Osteoblast (primary cell): Measurements from ENCODE around the gene MSANTD2. TPM values are rescaled to one million over a fixed set of nuclear protein-coding genes. Genes with fewer than 3 reads are reported as not detected.

ENCODE experiments used
- DNase-seq: peaks from one replicate; pipeline ENCODE4 v3.0.0; 2011; ENCODE audit warnings: low spot score, mixed read lengths; ENCODE audit not compliant: insufficient read length; ENCODE audit errors: missing footprints
- H2AFZ ChIP-seq: 2 replicates; pipeline ENCODE4 v1.6.0; 2011; ENCODE audit warnings: mild to moderate bottlenecking, low read length
- H3K27ac ChIP-seq: 2 replicates; pipeline ENCODE4 v1.5.1; 2011; ENCODE audit warnings: mild to moderate bottlenecking, low read depth, low read length, moderate library complexity
- H3K27me3 ChIP-seq: 2 replicates; pipeline ENCODE4 v1.6.0; 2012; ENCODE audit warnings: mild to moderate bottlenecking, control low read depth, inconsistent platforms, low read length, moderate library complexity; ENCODE audit not compliant: insufficient read depth
- H3K36me3 ChIP-seq: 2 replicates; pipeline ENCODE4 v1.5.1; 2011; ENCODE audit warnings: mild to moderate bottlenecking, low read length, control low read depth, moderate library complexity; ENCODE audit not compliant: insufficient read depth
- H3K4me1 ChIP-seq: 2 replicates; pipeline ENCODE4 v1.5.1; 2011; ENCODE audit warnings: mild to moderate bottlenecking, low read length, control low read depth, moderate library complexity; ENCODE audit not compliant: insufficient read depth
- H3K4me2 ChIP-seq: 2 replicates; pipeline ENCODE4 v1.6.0; 2011; ENCODE audit warnings: mild to moderate bottlenecking, low read length; ENCODE audit not compliant: insufficient read depth
- H3K4me3 ChIP-seq: fragments of 200-600 bp; sonication (generic); 3 replicates; pipeline ENCODE4 v1.5.1; 2012; ENCODE audit warnings: mild to moderate bottlenecking, low read length, inconsistent platforms; ENCODE audit not compliant: insufficient read depth
- H3K79me2 ChIP-seq: 2 replicates; pipeline ENCODE4 v1.6.0; 2012; ENCODE audit warnings: mild to moderate bottlenecking, low read length, control low read depth, inconsistent platforms; ENCODE audit not compliant: insufficient read depth
- H3K9me3 ChIP-seq: 2 replicates; pipeline ENCODE4 v1.5.1; 2011; ENCODE audit warnings: low read depth, low read length, control low read depth
- H4K20me1 ChIP-seq: 2 replicates; pipeline ENCODE4 v1.6.0; 2012; ENCODE audit warnings: mild to moderate bottlenecking, low read length, control low read depth; ENCODE audit not compliant: insufficient read depth
- total RNA-seq: library from RNA; depleted of rRNA; stranded (reverse); fragments of >200 nt; gene quantifications from 2 replicates; pipeline ENCODE4 v1.2.3, GENCODE V29; 2012
- TF ChIP-seq, protein P1 (sequence below): IDR thresholded peaks from 2 replicates; pipeline ENCODE4 v1.5.1; 2011; ENCODE audit warnings: mild to moderate bottlenecking, low read depth, low read length, moderate library complexity; ENCODE audit errors: extremely low read depth

MSANTD2 gene
- total RNA-seq, 1 donor, result 10.9 TPM

DNA sequence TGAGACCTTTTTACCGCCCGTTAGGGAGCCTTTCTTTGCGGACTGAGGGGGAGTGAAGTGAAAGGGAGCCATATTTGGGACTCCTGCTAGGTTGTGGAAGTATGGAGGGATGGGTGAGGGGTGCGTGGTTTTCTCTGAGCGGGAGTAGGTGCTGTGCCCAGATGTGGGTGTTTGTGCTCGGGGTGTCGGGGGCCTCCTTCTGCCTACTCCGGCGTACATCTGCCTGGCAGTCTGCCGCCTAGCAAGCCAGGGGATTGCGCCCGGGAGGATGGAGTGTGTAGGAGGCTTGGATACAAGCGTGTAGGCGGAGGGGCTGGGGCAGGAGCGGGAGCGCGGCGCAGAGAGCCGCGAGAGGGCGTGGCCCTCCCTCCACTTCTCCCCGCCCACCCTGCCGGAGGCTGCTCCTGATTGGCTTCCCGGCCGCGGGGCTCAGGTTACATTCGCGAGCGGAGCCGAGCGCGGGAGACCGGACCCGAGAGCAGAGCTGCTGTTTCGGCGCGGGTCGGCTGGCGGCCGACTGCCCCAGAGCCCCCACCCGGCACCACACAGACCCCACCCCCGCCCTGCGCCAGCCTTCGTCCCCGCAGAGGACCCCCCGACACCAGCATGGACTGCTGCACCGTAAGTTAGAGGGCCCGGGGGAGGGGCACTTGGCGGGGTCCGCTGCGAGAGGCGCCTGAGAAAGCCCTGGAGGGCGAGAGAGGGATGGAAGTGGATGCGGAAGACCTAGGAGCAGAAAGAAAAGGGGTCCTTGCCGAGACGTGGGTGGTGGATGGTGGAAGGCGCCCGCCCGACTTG, 60.5 kb downstream of the MSANTD2 start, which contains the start of gene NRGN:
Gene NRGN, plus strand, starts transcription at position 464 of the 798 bp plus-strand sequence. Its CDS starts 143 bp downstream, at position 607.
- H2AFZ ChIP-seq, result peak within 1 kb of the TSS; percentile 76
- no peaks in the 10 kb centered on the region for H3K36me3 ChIP-seq
- H3K27me3 ChIP-seq, result peaks cover 82% of the 10 kb centered on the region
- H4K20me1 ChIP-seq, result no peaks in the 10 kb centered on the region
- H3K79me2 ChIP-seq, result no peaks in the 10 kb centered on the region
- H3K4me2 ChIP-seq, result peak within 1 kb of the TSS; percentile 83
- H3K9me3 ChIP-seq, result no peaks in the 10 kb centered on the region
- H3K4me1 ChIP-seq, result peaks cover 3% of the 10 kb centered on the region
- DNase-seq, result peak; percentile 100
- peak within 1 kb of the TSS; percentile 67 for H3K4me3 ChIP-seq
- TF ChIP-seq, protein P1, sequence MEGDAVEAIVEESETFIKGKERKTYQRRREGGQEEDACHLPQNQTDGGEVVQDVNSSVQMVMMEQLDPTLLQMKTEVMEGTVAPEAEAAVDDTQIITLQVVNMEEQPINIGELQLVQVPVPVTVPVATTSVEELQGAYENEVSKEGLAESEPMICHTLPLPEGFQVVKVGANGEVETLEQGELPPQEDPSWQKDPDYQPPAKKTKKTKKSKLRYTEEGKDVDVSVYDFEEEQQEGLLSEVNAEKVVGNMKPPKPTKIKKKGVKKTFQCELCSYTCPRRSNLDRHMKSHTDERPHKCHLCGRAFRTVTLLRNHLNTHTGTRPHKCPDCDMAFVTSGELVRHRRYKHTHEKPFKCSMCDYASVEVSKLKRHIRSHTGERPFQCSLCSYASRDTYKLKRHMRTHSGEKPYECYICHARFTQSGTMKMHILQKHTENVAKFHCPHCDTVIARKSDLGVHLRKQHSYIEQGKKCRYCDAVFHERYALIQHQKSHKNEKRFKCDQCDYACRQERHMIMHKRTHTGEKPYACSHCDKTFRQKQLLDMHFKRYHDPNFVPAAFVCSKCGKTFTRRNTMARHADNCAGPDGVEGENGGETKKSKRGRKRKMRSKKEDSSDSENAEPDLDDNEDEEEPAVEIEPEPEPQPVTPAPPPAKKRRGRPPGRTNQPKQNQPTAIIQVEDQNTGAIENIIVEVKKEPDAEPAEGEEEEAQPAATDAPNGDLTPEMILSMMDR, result no peak
- no peak within 1 kb of the TSS for H3K27ac ChIP-seq

DNA sequence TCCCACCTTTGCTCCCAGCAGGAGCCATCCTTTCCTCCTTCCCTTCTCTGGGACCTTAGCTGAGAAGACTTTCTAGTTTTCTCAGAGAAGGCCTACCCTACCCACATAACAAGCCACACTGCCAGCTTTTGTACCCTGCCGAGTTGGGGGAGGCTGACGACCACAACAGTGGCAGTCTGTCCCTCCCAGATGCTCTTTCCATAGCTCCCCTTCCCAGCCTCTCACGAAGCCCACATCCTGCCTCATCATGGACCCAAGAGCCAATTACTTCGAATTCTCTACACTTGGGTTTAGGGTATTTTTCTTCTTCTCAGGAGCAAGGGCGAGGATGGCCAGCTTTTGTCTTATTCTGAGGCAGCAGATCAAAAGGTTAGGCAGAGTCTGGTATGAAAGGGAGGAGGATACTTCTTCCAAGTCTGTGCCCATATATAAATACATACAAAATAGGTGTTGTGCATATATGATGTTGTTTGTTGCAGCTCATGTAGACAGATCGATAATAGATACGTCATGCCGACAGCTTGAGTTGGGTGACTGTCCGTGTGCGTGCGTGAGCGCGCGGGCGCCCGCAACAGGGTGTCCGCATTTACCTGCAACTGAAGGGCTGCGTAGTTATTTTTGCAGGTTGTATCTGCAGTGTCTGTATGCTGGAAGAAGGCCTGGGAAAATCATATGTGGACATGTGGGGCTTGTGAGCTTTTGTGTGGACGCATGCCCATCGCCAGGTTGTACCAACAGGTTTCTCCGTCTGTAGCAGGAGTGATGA, 61.3 kb downstream of the MSANTD2 start:
- TF ChIP-seq, protein P1, result no peak
- Histone ChIP-seq H3K36me3 (no peaks in the 10 kb centered on the region), H3K79me2 (no peaks in the 10 kb centered on the region), H3K27ac (no peak overlapping the region), H3K4me2 (peak overlapping the region; percentile 83), H3K4me3 (peak overlapping the region; percentile 67), H3K9me3 (no peaks in the 10 kb centered on the region), H3K27me3 (peaks cover 77% of the 10 kb centered on the region), H2AFZ (no peak overlapping the region), H4K20me1 (no peaks in the 10 kb centered on the region), H3K4me1 (peaks cover 3% of the 10 kb centered on the region)
- DNase-seq, result no peak

DNA sequence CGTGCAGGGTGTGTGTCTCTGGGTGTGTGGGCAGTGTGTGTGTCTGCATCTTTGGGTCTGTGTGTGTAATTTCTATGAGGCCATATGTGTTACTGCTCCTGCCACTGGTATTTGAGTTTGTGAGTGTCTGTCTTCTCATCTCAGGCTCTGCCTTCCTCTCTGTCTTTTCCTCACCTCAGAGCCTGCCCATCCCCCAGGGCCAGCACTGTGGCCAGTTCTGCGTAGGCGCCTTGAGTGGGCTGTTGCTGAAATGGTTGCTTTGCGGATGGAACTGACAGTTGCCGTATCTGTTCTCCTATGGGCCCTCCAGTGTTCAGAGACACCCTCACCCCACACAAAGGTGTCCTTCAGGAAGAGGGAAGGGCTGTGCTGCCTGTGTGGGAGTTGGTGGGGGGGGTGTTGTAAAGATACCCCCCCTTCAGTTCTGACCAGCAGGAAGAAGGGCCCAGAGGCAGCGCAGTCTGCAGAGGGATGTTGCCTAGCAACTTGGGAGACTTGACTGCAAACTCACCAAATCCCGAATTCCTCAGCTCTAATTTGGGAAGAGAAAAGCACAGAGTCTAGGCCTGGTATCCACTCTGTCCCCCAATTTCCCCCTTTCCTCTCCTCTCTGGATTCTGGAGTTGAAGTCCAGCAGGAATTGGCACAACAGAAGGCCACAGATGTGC, 62.4 kb downstream of the MSANTD2 start:
- no peak overlapping the region for H2AFZ ChIP-seq
- H3K36me3 ChIP-seq, result no peaks in the 10 kb centered on the region
- H3K27me3 ChIP-seq, result peaks cover 66% of the 10 kb centered on the region
- no peaks in the 10 kb centered on the region for H3K9me3 ChIP-seq
- peaks cover 3% of the 10 kb centered on the region for H3K4me1 ChIP-seq
- no peaks in the 10 kb centered on the region for H3K79me2 ChIP-seq
- TF ChIP-seq, protein P1, result no peak
- H3K4me2 ChIP-seq, result no peak overlapping the region
- H4K20me1 ChIP-seq, result no peaks in the 10 kb centered on the region
- no peak for DNase-seq
- no peak overlapping the region for H3K27ac ChIP-seq
- no peak overlapping the region for H3K4me3 ChIP-seq
